ENCODE measurements around the gene KLLN. TPM values are rescaled to one million over a fixed set of nuclear protein-coding genes. Genes with fewer than 3 reads are reported as not detected.

KLLN gene
- total and polyA plus RNA-seq, 2 of the 13 experiments (the other 11 are each of a cell fraction or from before 2014, with no cell fraction given), result 0.08 to 0.44 TPM

GRCh38 chr10:87863053-87863943 lies at the start of gene KLLN, which contains the start of gene PTEN (continued):
- no peak; the same call in 1 of the 2 replicates for TF ChIP-seq SIN3B (IDR thresholded peaks at IDR 0.05; ENCODE audit: low read length)
- TF ChIP-seq ZNF792 (CRISPR knock-in tag; IDR thresholded peaks at IDR 0.05), result peak; percentile 95
- TF ChIP-seq ZNF746 (CRISPR knock-in tag; IDR thresholded peaks at IDR 0.05), result peak; percentile 94
- TF ChIP-seq ELF3 (CRISPR knock-in tag; IDR thresholded peaks at IDR 0.05), result peak; percentile 76
- no peak for TF ChIP-seq ZUFSP (CRISPR knock-in tag; IDR thresholded peaks at IDR 0.05; ENCODE audit: borderline replicate concordance)
- peak; percentile 46; the same call in 1 of the 2 replicates for TF ChIP-seq ZNF430 (CRISPR knock-in tag; IDR thresholded peaks at IDR 0.05)
- TF ChIP-seq SRSF1 (optimal IDR thresholded peaks at IDR 0.05; ENCODE audit: low read depth, low read length), result no peak
- TF ChIP-seq ZSCAN31 (CRISPR knock-in tag; IDR thresholded peaks at IDR 0.05; ENCODE audit: low read depth), result peak; percentile 79
- TF ChIP-seq ZFP37 (CRISPR knock-in tag; IDR thresholded peaks at IDR 0.05; ENCODE audit: borderline replicate concordance), result no peak
- TF ChIP-seq NAIF1 (CRISPR knock-in tag; IDR thresholded peaks at IDR 0.05; ENCODE audit: borderline replicate concordance), result no peak
- TF ChIP-seq CHD4 (IDR thresholded peaks at IDR 0.05; ENCODE audit: borderline replicate concordance, low read length), result no peak
- TF ChIP-seq ZNF292 (CRISPR knock-in tag; IDR thresholded peaks at IDR 0.05; ENCODE audit: borderline replicate concordance, low read depth), result no peak
- no peak for TF ChIP-seq CC2D1A (CRISPR knock-in tag; IDR thresholded peaks at IDR 0.05)
- TF ChIP-seq ZNF879 (CRISPR knock-in tag; IDR thresholded peaks at IDR 0.05), result no peak
- TF ChIP-seq HOXA5 (CRISPR knock-in tag; IDR thresholded peaks at IDR 0.05), result peak; percentile 76; the same call in 1 of the 2 replicates
- no peak; the same call in 1 of the 2 replicates for TF ChIP-seq ATF5 (CRISPR knock-in tag; IDR thresholded peaks at IDR 0.05; ENCODE audit: low read depth)
- peak; percentile 50; the same call in 1 of the 2 replicates for TF ChIP-seq FOXK1 (CRISPR knock-in tag; IDR thresholded peaks at IDR 0.05; ENCODE audit: borderline replicate concordance, low read depth)
- TF ChIP-seq ZBTB8A (CRISPR knock-in tag; IDR thresholded peaks at IDR 0.05; ENCODE audit: borderline replicate concordance, low read depth), result no peak
- TF ChIP-seq CSRNP1 (CRISPR knock-in tag; IDR thresholded peaks at IDR 0.05), result no peak
- TF ChIP-seq ZBTB46 (CRISPR knock-in tag; IDR thresholded peaks at IDR 0.05; ENCODE audit: borderline replicate concordance), result no peak

All from HepG2 (cell line).